Posterior cingulate gyrus (tissue), 11 donors: ENCODE measurements around the gene WDR36.

Experiments used
- DNase-seq, 10 donors: peaks; one replicate each; pipeline versions ENCODE4 v3.0.0 to v3.0.0-alpha.2; 2020 to 2021; ENCODE audit warnings: mixed read lengths in 3 of 10
- intact Hi-C: fragments of 100-400 bp; cut with DNase I; formaldehyde crosslinking; loops from one replicate; pipeline ENCODE4 v1.15.1; 2023

Gene WDR36

DNA sequence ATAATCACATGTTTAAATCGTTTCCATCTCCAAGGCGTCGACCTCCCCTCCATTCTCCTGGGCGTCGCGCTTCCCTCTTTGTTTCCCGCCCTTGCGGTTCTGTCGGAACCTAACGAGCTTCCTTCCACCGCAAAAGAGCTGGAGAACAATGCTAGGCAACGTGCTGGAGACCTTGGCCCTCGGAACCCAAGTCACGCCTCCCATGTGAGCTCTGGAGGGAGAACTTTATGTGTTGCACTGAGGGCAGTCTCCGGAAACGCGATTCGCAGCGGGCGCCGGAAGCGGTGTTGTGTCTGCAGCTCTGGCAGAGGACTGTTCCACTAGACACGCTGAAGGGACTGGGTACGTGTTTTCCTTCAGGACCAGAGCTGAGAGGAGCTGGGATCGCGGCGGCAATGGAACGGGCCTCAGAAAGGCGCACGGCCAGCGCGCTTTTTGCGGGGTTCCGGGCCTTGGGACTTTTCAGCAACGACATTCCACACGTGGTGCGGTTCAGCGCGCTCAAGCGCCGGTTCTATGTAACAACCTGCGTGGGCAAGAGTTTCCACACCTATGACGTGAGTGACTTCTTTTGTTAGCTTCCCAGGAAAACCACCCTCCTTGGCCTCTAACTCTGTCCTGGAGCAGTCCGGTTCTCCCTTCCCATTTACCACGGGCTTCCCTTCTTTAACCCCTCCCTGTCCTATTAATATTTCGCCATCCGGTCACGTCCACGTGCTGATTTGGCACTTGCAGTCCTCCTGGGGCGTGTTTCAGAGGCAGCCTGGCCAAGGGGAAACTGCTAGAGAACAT, at the start of gene WDR36:
Gene WDR36 (plus strand): TSS at position 287 of the 792 bp plus-strand sequence. CDS start 109 bp downstream, at position 396.
- intact Hi-C loops, result loop anchor here (2.0 to 5.0 kb wide), 4 partner anchors 335 to 1069 kb away; partner anchors contain the start of genes NREP and SLC25A46
- peak; percentile 84 to 98 (median 90) for DNase-seq

- DNase-seq, result no peak
- intact Hi-C loops, result no loop called here
Measured at GRCh38 chr5:111043712-111044506, 48.2 kb upstream of the WDR36 start.

- intact Hi-C loops, result no loop called here
- no peak for DNase-seq
Measured at GRCh38 chr5:111058064-111058463, 34.1 kb upstream of the WDR36 start.

DNA sequence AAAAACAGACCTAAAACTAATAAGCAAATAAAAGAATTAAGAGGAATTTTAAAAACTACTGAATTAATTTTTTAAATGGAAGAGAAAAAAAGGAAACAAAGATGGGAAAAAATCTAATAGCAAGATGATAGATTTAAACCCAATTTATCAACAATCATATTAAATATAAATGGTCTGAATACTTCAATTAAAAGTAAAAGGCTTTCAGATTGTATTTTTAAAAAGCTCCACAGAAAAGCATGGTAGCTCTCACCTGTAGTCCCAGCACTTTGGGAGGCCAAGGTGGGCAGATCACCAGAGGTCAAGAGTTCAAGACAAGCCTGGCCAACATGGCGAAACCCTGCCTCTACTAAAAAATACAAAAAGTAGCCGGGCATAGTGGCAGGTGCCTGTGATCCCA, 32.0 kb upstream of the WDR36 start:
- no peak for DNase-seq
- intact Hi-C loops, result no loop called here

DNA sequence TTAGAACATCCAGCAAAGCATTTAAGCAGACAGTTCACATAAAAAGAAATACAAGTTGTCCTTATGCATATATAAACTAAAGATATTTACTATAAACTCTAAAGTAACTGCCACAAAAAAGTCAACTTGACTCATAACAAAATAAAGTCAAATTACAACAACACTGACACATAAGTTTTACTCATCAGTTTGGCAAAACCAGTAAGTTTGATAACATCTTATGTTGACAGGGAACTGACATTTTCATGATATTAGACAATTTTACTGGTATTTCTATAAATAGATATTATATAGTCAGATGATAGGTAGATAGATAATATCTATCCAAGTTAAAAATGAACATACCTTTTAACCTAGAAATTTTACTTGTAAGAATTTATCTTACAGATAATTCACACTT, 30.5 kb upstream of the WDR36 start:
- intact Hi-C loops, result no loop called here

DNA sequence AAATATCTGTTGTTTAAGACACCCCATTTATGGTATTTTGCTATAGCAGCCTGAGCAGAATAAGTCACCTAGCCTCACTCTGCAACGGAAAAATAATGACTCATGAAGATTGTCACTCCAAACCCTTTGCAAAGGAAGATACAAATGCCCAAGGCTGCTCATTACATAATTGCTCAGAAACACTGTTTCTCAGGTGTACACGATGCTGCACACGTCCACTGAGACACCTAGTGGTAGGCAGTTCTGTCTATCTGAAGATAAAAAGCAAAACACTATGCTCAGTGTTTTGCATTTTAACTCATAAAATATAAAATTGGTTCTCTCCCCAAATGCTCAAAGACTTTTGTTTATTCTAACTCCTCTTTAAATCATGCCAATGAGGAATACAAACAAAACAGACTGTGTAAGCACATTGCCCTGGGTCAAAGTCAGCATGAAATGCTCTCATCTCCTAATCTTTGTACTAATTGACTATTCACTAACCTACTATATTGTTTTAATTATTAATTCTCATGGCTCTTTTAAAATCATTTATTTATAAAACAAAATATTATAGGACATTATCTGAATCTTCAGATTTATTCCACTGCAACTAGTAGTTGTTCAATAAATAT, 28.3 kb upstream of the WDR36 start:
- no peak for DNase-seq
- intact Hi-C loops, result no loop called here

More for the DNA sequence above, 30.5 kb upstream of the WDR36 start:
- no peak for DNase-seq

- intact Hi-C loops, result no loop called here
- DNase-seq, result no peak
Measured at GRCh38 chr5:111066261-111066938, 25.7 kb upstream of the WDR36 start.

- intact Hi-C loops, result no loop called here
Measured at GRCh38 chr5:111068213-111068612, 23.9 kb upstream of the WDR36 start.

DNA sequence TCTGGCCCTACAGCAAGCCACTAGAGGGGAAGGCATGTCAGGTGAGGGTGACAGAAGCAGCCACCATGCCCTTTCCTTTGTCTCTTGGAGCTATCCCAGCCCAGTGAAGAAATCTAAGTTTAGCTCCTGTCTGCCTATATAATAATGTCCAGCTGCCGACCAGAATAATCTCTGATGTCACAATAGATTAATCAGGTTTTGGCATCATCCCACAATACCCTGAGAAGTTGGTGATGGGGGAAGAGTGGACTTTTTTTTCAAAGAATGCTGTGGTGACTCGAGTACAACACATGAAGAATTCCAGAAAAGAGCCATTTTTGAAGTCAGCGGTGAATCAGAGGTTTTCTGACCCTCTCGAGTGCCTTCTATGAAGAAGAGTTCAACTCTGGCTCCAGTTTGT, 22.3 kb upstream of the WDR36 start:
- DNase-seq, result no peak
- intact Hi-C loops, result no loop called here

More at GRCh38 chr5:111068213-111068612, 23.9 kb upstream of the WDR36 start:
- no peak for DNase-seq

DNA sequence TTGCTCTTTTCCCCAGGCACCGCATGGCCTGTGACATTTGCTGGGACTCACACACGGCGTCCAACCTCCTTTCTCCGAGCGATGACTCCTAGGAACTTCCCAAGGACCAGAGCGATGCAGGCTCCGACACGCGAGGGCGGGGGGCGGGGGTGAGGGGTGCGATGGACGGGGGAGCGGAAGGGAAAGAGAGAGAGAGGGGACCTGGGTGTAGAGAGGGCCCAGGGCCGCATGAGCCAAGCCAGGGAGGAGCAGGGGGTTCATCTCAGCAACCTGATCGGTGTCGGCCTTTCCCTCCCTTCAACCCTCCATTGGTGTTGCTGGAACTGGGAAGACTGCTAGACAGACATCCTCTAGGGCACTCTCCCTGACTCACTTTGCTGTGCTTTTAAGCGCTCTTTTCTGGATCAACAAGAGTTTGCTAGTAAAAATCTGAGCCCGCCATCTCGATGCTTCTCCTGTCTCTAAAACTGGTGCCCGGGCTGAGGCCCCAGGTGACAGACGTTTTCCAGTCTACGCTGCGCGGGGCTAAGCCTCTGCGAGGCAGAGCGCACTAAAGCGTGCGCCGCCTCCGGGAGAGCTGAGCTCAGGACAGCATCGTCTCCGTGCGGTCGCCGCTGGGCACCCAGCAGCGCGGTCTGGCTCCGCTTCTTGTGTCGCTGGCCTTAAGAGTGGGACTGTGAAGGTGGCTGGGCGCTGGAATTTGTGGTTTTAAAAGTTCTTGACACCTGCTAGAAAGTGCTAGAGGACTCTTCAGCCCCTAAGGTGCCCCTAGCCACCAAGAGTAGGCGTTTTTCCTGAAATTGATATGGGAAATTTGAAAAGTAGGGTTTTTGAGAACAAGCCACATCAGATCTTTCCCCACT, 21.6 kb upstream of the WDR36 start:
- peak in 8 of 10 donors; percentile 8 to 85 (median 28) for DNase-seq
- intact Hi-C loops, result no loop called here

DNA sequence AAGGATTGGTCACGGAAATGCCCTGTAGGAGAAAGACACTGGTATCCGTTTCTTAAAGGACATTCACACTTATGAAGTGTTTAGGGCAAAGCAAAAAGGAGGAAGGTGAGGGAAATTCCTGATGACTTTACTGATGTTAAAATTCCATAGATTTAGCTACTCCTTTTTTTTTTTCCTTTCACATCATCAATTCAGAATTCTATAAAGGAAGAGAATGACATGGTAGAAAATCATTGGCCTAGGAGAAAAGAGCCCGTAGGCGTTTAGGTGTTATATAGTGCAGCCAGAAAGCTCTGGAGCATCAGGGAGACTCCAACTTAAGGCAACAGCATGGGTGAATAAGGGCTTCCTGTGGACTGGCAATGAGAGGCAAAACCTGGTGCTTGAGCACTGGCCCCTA, 20.7 kb upstream of the WDR36 start, which contains the start of gene TSLP:
Gene TSLP (plus strand): TSS at position 301 of the 400 bp plus-strand sequence. CDS start 178 bp downstream, outside the sequence.
- no peak for DNase-seq
- intact Hi-C loops, result no loop called here

DNA sequence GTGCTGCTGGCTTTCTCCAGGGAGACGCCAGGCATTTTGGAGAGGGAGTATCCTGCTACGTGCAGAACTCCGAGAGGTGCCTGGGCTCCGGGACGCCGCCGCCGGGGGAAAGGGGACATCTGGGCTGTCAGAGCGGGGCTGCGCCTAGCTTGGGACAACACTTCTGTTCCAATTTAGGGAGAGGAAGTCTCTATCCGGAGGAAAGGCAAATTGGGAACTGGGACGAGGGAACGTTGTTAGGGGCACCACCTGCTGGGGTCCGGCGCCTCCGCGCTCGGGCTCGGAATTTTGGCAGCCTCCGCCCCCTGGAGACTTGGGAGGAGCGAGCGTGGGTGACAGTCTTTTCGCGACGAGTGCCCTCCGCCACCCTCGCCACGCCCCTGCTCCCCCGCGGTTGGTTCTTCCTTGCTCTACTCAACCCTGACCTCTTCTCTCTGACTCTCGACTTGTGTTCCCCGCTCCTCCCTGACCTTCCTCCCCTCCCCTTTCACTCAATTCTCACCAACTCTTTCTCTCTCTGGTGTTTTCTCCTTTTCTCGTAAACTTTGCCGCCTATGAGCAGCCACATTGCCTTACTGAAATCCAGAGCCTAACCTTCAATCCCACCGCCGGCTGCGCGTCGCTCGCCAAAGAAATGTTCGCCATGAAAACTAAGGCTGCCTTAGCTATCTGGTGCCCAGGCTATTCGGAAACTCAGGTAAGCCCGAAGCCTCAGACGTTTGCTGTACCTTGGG, 19.0 kb upstream of the WDR36 start:
- intact Hi-C loops, result no loop called here
- DNase-seq, result peak in 5 of 10 donors; percentile 11 to 85 (median 75)

DNA sequence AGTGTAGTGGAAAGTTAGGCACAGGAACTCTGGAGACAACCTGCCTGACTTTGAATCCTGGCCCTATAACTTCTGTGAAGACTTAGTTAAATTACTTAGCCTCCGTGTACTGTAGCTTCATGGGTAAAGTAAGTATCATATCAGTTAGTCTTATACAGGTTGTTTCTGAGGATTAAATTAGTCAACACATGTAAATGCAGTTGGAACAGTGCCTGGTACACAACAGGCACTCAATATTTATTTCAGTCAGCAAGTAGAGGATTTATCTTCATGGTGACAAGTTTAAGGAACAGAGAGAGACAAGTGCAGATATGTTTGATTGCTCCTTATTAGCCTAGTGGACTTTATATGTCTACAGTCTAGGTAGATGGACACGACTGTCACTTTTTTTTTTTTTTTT, 17.9 kb upstream of the WDR36 start:
- intact Hi-C loops, result no loop called here
- no peak for DNase-seq

DNA sequence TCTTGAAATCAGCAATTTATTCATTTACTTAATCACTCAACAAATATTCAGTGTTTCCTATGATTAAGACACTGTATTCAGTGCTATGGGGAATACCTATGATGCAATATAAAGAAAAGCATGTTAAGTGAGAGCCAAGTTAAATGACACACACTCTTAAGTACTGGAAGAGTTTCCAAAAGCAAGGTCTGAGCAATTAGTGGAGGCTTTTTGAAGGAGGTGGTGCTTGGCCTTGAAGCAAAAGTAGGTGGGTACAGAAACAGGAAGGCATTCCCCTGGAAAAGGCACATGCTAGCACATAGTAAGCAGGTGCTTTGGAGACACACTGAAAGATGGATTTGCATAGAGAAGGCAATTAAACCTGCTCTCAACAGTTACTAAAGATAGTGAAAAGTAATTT, 16.6 kb upstream of the WDR36 start:
- no peak for DNase-seq
- intact Hi-C loops, result no loop called here

GRCh38 chr5:111076091-111076490, 16.1 kb upstream of the WDR36 start:
- DNase-seq, result no peak
- intact Hi-C loops, result no loop called here

GRCh38 chr5:111077678-111078077, 14.5 kb upstream of the WDR36 start:
- no peak for DNase-seq
- intact Hi-C loops, result no loop called here

DNA sequence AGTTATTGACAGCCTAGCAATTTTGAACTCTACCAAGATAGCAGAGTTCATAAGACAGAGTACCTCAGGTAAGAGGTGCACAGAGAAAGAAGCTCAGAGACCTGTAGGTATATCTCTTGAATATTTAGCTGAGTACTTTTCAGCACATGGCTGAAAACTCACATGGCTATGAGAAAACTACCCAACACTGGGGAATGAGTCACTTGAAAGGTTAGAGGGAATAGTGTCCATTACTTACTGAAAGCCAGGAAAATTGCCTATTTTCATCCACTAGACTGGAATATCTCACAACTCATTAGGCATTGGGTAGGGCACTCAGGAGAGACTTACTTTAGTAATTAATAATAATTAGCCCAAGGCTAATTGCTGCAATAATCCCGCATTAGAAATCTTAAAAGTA, 12.3 kb upstream of the WDR36 start:
- DNase-seq, result no peak
- intact Hi-C loops, result no loop called here

GRCh38 chr5:111083323-111083722, 8.8 kb upstream of the WDR36 start:
- intact Hi-C loops, result no loop called here

GRCh38 chr5:111095982-111096381, 3.8 kb downstream of the WDR36 start:
- intact Hi-C loops, result no loop called here
- DNase-seq, result no peak

More at GRCh38 chr5:111083323-111083722, 8.8 kb upstream of the WDR36 start:
- no peak for DNase-seq
